EH (cell line): Measurements from ENCODE around the gene DHRS2.
A peak's percentile ranks its signal among the peaks of the same experiment; 100 is the strongest.

Source experiments
- DNase-seq: peaks from one replicate; pipeline ENCODE4 v3.0.0-alpha.2; 2015; ENCODE audit warnings: low read depth

The DHRS2 gene

DNA sequence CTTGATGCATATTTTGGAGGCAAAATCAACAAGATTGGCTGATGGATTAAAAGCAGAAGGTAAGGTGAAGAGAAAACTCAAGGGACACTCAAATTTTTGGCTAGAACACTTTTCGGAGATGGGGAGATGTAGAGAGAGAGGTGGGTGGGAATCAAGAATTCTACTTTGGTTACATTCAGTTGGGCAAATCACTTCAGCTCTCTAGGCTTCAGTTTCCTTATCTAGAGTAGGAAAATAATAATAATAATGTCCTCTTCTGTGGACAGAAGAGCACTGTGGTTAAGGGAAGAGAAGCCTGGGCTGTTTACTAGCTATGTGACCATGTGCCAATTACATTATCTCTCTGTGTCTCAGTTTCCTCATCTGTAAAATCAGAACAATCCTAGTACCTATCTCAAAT lies 23.4 kb upstream of the DHRS2 start:
- no peak for DNase-seq

DNA sequence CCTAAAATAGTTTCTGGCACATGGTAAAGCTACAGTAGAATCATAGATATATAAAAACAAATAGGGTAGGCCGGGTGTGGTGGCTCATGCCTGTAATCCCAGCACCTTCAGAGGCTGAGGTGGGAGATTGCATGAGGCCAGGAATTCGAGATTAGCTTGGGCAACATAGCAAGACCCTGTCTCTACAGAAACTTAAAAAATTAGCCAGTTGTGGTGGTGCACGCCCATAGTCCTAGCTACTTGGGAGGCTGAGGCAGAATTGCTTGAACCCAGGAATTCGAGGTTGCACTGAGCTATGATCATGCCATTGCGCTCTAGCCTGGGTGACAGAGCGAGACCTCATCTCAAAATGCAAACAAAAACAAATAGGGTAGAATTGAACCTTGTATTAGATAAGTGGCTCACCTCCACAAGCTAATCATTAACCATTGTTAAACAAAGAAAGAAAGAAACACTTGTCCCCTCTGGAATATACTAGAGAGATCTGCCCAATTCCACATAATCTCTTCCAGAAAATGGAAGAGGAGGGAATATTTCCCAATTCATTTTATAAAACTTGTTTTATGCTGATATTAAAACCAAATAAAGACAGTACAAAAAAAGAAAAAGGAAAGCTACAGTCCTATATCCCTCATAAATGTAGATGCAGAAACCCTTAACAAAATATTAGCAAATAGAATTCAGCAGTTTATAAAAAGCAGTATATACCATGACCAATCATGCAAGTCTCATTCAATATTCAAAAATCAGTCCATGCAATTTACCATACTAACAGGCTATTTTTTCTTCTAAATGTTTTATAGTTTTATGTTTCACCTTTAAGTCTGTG lies 22.7 kb upstream of the DHRS2 start:
- DNase-seq, result no peak

DNA sequence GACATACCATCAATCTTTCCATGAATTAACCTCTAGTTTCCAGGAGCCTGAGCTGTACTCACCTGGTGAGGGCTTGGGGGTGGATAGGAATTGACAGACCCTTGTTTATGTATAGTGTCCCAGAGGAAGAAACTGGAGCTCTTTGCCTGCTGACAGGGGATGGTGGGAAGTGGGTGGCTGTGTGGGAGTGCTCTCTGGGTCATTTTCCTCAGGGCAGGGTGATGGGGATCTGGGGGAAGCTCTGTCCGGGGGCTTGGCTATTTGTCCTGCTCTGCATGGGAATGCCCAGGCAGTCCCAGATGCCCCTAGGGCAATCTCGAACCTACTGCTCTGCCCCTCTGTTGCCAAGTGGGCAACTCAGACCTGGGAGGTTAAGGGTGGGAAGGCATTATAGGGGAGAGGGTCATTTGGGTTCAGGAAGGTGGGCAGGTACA lies 21.8 kb upstream of the DHRS2 start:
- DNase-seq, result no peak

DNA sequence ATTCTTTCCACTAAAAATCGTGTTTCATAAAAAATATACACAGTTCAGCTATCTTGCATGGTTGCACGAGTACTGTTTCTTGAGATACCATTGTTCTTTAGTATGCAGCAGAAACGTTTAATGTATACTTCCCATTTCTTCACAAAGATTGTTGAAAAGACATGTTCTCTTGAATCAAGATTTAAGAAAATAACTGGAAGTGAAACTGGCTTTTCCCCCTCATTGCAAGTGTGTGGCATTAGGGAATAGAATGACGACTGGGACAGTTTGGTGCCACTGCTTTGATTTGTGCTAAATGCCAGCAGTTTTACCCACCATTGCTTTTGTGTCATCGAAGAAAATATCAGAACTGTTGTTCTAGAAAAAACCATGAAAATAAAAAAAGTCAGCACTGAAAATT lies 20.3 kb upstream of the DHRS2 start:
- DNase-seq, result no peak

DNA sequence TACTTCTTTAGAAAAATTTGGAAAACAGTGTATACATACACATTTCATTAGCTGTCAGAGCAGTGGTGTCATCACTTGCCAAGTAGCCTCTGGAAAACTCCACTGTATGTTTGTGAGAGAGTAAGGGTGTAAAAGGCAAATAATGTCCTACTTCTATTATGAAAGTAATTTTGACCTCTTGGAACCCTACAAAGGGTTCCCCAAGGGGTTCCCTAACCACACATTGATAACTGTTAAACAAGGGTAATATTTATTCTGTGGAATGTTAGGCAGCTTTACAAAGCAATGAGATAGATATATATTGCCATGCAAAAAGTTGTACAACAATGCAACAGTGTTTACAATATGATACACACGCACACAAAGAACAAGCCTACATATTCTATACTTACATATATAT lies 18.6 kb upstream of the DHRS2 start:
- no peak for DNase-seq

DNA sequence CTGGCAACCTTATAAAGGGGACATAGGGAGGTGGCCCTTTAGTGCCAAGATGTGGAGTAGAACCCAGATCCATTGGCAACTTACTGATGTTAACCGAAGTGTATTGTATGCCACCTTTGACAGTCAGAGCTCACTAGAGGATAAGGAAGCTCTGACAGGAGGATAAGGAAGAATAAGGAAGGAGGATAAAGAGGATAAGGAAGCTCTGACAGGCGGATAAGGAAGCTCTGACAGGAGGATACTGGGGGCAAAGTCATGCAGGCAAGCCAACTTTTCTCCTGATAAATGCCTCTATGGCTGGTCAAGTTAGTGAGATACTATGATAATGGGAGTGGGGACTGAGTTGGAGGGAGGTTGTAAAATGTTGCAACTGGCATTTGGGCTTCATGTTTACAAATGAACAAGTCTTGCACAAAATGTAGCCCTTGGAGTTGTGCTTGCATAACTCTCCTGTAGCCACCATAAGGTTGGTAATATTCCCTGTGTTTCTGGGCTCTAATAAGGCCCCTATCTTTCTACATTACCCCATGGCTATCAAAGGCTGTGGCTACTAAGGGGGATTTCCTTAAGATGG lies 17.7 kb upstream of the DHRS2 start:
- DNase-seq, result no peak

DNA sequence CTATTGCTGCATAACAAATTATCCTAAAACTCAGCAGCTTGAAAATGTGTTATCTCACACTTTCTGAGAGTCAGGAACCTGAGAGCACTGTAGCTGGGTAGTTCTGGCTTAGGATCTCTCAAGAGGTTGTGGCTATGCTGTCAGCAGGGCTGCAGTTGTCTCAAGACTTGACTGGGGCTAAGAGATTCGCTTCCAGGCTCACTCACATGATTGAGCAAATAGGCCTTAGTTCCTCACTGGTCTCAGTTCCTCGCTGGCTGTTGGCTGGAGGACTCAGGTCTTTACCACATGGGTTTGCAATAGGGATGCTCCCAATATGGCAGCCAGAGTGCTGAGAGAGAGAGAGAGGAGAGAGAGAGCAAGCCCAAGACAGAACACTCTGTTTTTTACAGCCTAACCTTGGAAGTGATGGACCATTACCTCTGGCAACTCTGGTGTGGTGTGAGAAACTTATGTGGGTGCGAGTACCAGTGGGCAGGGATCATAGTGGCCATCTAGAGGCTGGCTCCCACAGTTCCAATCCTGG lies 15.9 kb upstream of the DHRS2 start:
- no peak for DNase-seq

DNA sequence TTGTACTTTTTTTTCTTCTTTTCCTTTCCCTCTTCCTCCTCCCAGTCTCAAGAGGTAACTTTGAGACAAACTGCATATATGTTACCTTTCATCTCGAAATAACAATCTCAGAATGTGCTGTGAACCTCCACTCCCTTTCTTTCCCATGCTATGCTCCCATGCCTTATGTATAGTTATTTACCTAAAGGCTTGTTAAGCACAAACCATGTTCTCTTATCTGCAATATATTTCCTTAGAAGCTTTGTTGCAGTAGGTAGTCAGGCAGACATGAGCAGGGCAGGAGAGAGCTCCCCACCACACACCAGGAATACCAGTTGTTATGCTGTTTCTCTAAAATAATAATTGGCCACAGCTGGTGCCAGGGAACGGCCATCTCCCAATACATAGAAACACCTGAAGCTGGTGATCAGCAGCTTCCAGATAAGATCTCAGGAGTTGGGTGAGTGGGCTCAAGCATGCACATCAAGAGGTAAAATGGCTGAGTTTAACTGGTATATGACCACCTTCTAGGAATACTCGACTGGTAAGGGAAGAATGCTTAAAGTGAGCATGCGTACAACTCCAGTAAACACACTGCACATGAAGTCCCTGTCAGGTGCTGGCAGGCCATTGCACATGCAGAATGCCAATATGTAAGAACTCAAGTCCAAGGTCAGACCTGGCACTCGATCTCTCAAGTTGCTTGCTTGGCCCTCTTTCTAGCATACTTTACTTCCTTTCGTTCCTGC lies 14.8 kb upstream of the DHRS2 start:
- DNase-seq, result no peak

DNA sequence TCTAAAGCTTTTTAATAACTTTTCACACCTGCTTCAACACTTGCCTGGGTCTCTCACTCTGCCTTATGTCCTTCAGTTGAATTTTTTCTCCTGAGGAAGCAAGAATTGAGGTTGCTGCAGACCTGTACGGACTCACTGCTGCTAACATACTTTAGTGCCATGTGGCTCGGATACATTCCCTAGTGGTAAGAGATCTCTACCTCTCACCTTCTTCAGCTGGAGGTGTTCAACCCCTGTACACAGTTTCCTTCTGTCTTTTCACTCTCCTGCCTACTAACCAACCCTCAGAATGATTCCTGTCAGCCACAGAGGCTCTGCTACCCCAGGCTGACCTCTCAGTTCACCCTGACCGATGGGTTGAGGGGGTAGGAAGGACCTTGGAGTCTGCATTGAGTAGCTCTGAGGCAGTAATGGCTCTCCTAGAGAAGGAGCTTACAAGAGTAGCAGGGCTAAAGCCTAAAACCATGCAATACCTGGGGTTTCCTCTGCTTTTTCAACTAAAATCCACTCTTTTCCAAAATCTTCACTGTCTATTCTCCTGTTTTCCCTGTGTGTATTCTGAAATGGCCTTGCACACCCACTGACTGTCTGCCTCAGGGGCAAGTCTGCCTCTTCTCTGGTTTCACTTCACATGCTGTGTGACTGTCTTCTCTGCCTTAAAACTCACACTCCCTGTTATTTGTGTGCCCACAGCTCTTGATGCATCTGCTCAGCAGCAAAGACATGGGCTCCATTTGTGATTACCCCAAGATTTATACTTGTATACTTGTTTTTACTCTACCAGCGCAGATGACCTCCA lies 14.0 kb upstream of the DHRS2 start:
- DNase-seq, result no peak

DNA sequence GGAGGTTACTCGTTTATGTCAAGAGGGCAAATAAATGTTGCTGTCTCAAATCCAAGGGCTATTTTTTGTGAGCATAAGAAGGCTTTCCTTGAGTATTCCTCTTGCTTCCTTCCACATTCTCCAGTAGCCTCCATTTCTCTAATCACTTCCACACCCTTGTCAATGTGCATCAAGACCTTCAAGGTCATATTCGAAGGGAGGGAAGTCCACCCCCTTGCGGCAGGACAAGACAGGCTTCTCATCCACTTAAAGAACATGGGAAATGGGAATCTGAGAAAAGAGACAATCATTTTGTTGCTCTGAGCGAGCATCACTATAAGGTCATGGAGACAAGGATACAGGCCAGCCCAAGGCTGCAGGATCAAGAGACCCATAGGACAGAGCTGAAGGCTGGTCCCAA lies 13.2 kb upstream of the DHRS2 start:
- no peak for DNase-seq

DNA sequence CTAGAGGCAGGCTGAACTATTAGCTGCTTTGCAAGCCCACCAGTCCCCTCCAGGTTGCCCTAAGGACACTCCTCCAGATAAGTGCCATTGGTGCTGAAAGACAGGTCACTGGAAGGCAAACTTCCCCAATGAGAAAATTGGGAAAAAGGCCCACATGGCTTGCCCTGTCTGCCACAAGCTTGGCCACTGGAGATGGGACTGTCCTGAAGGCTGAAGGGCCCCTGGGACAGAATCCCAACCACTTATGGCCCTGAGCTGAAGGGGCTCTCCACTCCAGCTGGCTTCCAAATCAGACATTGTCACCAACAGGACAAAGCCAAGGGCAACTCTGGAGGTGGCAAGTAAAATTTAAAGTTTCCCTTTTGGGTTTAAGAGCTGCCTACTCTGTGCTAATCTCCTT lies 12.2 kb upstream of the DHRS2 start:
- no peak for DNase-seq

DNA sequence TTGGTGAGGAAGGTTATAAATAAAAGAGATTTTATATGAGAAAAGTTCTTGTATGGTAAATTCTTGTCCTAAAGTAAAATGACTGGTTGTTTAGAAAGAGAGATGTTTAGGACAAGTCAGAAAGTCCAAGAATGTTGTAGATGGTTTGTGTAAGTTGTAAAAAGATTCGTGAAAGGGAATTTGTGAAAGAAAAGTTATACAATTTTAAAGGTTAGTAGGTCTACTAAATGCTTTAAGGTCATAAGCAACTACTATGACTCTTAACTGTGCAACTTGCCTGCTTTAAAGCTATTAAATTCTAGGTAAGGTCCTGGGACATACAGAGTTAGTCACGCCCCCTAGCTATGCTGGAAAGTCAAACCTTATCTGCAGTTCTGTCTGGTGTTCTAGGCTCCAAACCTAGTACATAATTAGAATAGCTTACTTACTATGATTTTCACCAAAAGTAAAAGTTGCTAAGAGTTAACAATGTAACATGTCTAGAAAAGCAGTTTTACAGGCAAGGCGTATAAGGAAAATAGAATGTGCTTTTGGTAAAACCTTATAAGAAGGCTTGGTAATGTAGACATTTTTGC lies 11.2 kb upstream of the DHRS2 start:
- DNase-seq, result no peak

DNA sequence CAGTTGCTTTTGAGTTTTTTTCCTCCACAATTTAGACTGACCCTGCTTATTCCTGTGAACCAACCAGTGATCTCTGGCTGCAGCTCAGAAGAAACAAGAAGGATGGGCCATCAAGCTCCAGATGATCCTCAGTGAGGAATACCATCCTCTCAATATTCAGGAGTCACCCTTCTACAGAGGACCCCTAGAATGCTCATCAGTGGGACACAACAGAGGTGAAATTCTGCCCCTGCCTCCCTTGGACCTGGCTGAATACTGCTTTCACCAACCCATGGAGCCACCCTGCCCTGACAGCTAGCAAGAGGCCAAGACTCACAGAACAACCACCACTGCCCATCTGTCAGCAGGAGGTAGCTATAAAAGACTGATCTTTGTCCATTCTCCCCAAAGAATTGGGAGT lies 9.2 kb upstream of the DHRS2 start:
- DNase-seq, result no peak

DNA sequence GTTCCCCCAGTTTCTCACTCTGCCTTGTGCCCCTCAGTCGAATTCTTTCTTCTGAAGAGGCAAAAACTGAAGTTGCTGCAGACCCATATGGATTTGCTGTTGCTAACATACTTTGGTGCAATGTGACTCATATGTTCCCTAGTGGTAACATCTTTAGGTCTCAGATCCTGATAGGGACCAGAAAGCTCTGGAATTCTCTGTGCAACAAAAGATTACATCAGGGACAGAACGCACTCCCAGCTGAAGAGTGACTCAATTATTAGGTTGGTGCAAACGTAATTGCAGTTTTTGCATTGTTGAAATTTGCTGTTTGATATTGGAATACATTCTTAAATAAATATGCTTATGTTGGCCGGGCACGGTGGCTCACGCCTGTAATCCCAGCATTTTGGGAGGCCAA lies 8.2 kb upstream of the DHRS2 start:
- DNase-seq, result peak; percentile 26

DNA sequence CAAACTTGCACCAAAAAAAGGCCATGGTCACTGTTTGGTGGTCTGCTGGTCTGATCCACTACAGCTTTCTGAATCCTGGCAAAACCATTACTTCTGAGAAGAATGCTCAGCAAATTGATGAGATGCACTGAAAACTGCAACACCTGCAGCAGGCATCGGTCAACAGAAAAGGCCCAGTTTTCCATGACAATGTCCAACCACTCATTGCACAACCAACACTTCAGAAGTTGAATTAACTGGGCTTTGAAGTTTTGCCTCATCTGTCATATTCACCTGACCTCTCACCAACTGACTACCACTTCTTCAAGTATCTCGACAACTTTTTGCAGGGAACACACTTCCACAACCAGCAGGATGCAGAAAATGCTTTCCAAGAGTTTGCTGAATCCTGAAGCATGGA lies 7.0 kb upstream of the DHRS2 start:
- DNase-seq, result no peak

DNA sequence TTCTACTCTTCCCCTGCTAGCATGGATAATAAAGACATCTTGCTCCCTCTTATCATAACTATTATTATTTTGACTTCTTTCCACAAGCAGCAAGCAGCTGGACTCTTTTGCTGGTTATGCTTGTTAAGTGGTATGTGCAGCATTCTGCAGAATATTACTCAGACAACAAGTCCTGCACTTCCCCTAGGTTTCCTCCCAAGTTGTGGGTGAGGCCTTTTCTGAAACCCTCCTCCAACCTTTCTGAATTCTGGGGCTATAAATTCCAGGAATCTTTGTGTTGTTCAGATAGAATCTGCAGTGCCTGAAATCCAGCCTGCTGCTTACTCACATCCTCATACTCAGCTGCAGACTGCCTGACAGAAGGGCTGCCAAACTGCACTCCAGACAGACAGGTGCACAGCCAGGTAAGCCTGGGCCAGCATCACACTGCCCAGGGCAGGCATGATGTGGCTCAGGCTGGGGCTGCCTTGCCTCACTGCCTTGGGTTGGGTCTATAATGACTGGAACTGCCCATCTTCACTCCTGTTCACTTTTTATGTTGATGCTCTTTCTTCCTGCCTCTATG lies 6.2 kb upstream of the DHRS2 start:
- DNase-seq, result peak; percentile 9

DNA sequence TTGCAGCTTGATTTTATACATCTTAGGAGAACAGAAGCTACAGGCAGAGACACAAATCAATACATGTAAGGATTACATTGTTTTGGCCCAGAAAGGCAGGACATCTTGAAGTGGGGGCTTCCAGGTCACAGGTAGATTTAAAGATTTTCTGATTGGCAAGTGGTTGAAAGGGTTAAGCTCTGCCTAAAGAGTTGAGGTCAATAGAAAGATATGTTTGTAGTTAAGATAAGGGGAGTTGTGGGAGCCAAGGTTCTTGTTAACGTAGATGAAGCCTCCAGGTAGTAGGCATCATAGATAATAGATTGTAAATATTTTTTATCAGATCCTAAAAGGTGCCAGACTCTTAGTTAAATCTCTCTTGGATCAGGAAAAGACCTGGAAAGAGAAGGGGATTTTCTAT lies 5.5 kb upstream of the DHRS2 start:
- DNase-seq, result no peak

DNA sequence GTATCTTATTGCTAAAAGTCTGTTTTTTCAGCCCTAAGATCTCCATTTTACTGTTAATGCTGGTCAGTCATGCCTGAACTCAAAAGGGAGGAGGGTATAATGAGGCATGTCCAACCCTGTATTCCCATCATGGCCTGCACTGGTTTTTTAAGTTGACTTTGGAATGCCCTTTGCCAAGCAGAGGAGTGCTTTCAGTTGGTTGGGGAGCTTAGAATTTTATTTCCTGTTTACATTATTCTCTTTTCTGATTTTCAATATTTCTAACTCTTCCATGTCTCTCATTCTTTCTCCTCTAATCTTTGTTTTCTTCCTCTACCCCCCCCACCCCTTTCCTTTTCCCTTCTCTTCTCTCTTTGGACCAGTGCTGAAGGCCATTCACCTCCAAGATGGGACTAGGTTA lies 4.9 kb upstream of the DHRS2 start:
- no peak for DNase-seq

DNA sequence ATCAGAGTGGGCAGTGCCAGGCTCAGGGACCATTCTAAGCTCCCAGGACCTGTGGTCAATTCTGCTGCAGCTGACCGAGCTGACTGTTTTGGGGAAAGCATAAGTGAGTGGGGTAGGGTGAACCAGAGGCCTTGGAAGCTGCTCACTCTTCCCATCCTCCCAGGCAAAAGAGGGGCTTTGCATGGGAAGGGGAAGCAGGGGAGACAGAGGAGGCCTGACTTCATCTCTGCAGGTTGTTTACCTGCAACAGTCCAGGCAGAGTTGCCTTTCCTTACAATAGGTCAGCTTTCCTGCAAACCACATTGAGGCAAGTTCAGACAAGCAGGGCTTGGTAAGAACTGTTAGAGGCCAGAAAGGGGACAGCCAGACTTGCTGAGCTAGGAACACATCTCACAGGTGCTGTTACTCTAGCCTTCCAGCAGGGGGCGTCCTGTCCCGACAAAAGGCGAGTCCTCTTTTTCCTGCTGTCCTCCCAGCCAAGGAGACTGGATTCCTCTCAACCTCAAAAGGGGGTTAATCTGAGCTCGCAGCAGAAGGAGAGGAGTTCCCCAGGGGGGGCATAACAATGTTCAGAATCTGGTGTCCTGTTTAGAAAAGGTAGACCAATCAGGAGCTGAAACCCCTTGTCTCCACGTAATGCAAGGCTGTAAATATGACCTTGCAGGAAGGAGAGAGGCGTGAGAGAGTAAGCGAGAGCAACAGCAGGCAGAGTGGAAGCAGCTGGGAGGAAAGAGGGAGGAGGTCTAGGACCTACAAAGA lies 4.3 kb upstream of the DHRS2 start:
- DNase-seq, result peak; percentile 72

DNA sequence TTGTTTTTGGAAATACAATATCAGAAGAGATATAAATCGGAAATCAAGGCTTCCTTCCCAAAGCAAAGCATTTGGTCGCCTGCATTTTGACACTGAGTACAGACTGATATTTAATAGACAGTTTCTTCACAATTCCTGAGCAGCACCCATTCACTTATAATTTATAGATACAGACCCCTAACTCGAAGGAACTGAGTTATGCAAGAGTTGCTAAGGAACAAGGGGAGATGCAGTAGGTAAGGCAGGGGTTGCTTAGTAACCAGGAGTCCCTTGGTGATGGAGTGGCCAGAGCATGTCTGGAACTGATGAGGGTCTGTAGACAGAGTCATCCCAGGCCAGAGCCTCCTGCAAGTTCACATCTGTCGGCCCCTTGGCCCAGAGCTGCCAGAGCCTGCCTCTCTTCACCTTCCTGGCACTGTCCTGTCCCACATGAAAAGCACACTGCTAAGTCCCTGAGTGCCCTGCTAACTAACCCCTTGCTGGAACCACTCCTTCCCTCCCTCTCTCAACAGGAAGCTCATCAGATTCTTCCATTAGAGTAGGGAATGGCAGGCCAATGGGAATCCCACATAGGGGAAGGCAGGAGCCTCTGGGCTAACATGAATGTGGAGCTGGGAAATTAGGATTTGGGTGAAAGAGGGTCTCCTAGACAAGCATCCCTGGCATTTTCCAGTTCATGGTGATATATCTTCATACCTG lies 3.6 kb upstream of the DHRS2 start:
- no peak for DNase-seq
